Measurements from ENCODE around the gene FBXL3. TPM values are rescaled to one million over a fixed set of nuclear protein-coding genes. Genes with fewer than 3 reads are reported as not detected.

Gene FBXL3
- total and polyA plus RNA-seq, 2 experiments from 2014 or later: 5.0 to 14.6 TPM

GRCh38 chr13:77040835-77041234 lies 13.9 kb upstream of the FBXL3 start (continued):
- TF ChIP-seq ZNF462 (CRISPR knock-in tag; IDR thresholded peaks at IDR 0.05): no peak

- no peaks in the 10 kb centered on the region for H3F3A ChIP-seq (replicated peaks; ENCODE audit: low read depth)
- no peaks in the 10 kb centered on the region for H3K4me1 ChIP-seq (ENCODE audit: insufficient read depth)
- Mint-ChIP-seq H3K9me3 (no peaks in the 10 kb centered on the region), H3K4me3 (no peak overlapping the region), H3K27me3 (ENCODE audit: insufficient read depth, low read depth, poor library complexity) (no peaks in the 10 kb centered on the region), H3K36me3 (ENCODE audit: low read depth) (no peaks in the 10 kb centered on the region), H3K4me1 (no peaks in the 10 kb centered on the region), H3K27ac (no peak overlapping the region)
- H3K27ac ChIP-seq (ENCODE audit: low read depth): no peak overlapping the region
- ATAC-seq (no peak), DNase-seq (ENCODE audit: low spot score) (no peak)
- no peaks in the 10 kb centered on the region for H3K79me2 ChIP-seq (replicated peaks; ENCODE audit: insufficient read depth)
- H2AFZ ChIP-seq: no peak overlapping the region
- H3K9me2 ChIP-seq (ENCODE audit: insufficient read depth): peaks cover 3% of the 10 kb centered on the region; the same call in 1 of the 2 replicates
- H3K4me3 ChIP-seq: no peak overlapping the region
- H3K36me3 ChIP-seq (ENCODE audit: insufficient read depth): no peaks in the 10 kb centered on the region; the same call in 1 of the 2 replicates
- no peaks in the 10 kb centered on the region for H3K27me3 ChIP-seq (ENCODE audit: insufficient read depth)
- H4K20me1 ChIP-seq (replicated peaks; ENCODE audit: insufficient read depth): no peaks in the 10 kb centered on the region
- no peak overlapping the region for H3K4me2 ChIP-seq
- TF ChIP-seq POLR2AphosphoS5 (IDR thresholded peaks at IDR 0.05; ENCODE audit: low read depth): no peak
- no peak for TF ChIP-seq REST (IDR thresholded peaks at IDR 0.05; ENCODE audit: unreplicated experiment)
- TF ChIP-seq ZNF462 (CRISPR knock-in tag; IDR thresholded peaks at IDR 0.05): no peak
Measured at GRCh38 chr13:77040076-77040475, 13.1 kb upstream of the FBXL3 start.
